AG08396 (cell line): ENCODE measurements around the gene MRAP2.
"Not testable (repeated sequence)": the region's sequence is repeated elsewhere in the genome, so short reads cannot be mapped to it uniquely, and the experiment has no call there.

Experiments
- DNase-seq: peaks from one replicate; pipeline ENCODE4 v3.0.0; 2012; ENCODE audit warnings: low spot score, mixed read lengths

The MRAP2 gene

DNA sequence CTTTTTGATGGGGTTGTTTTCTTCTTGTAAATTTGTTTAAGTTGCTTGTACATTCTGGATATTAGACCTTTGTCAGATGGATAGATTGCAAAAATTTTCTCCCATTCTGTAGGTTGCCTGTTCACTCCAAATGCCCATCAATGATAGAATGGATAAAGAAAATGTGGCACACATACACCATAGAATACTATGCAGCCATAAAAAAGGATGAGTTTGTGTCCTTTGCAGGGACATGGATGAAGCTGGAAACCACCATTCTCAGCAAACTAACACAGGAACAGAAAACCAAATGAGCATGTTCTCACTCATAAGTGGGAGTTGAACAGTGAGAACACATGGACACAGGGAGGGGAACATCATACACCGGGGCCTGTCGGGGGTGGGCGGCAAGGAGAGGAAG lies 1.6 kb upstream of the MRAP2 start:
- DNase-seq: not testable (repeated sequence)

DNA sequence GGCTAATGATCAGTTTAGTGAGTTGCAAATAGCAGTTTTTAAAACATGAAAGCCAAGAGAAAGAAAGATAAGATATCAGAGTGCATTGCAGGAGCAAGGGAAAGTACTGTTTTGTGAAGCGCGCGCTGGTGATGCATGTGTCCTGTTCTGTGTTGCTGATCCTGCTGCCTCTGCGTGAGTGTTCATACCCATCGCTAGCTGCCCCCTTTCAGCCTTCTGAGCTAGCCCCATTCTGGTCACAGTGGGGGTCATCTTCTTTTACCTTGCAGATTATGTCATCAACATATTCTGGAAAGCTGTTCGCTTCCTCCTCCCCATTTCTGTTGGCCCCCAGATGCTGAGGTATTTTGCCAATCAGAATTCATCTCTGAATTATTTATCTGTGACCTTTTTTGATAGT lies 1.9 kb downstream of the MRAP2 start:
- DNase-seq: no peak

DNA sequence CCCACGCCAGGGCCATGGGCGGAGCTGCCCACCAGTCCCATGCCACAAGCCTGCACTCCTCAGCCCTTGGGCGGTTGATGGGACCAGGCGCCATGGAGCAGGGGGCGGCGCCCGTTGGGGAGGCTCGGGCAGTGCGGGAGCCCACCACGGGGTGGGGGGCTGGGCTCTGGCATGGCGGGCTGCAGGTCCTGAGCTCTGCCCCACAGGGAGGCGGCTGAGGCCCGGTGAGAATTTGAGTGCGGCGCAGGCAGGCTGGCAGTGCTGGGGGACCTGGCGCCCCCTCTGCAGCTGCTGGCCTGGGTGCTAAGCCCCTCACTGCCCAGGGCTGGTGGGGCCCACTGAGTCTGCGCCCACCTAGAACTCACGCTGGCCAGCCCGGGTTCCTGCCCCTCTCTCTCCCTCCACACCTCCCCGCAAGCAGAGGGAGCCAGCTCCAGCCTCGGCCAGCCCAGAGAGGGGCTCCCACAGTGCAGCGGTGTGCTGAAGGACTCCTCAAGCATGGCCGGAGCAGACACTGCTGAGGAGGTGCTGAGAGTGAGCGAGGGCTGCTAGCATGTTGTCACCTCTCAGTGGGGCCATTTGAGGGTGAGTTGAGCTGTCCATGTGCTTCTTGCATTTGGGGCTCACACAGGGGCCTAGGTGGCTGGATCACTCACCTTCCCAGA lies 4.0 kb downstream of the MRAP2 start:
- no peak for DNase-seq

DNA sequence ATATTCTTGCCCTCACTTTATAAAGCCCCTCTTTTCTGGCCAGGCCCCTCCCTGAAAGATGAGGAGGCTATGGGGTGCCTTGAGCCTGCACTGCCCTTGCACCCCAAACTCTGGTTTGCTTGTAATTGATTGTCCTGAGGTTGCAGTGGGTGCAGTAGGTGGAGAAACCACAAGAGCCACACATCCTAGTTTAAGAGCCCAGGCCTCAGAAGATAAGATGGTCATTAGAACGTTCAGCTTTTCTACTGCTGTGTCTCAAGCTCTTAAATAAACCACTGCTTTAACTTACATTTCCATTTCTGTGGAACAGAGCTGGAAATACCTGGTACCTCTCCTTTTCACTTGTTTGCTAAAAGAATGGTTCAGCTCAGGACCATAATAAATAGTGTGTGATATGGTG lies 9.0 kb downstream of the MRAP2 start:
- DNase-seq: no peak

DNA sequence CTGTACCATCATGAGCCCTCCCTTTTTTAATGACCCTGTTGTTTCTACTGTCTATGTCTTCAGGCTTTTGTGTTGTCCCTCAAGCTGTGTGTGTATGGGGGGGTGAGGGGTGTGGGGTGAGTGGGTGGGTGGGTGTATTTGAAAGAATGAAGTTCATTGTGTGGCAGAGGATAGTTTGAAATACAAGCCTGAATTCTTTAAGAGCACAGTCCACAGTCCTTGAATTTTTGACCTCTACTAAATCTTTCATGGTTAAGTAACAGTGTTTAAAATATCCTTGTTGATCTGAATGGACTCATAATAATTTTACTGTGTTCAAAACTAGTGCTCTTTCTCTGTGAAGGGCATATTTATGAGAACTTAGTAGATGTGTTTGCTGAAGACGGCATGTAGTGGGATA lies 10.0 kb downstream of the MRAP2 start:
- DNase-seq: no peak

DNA sequence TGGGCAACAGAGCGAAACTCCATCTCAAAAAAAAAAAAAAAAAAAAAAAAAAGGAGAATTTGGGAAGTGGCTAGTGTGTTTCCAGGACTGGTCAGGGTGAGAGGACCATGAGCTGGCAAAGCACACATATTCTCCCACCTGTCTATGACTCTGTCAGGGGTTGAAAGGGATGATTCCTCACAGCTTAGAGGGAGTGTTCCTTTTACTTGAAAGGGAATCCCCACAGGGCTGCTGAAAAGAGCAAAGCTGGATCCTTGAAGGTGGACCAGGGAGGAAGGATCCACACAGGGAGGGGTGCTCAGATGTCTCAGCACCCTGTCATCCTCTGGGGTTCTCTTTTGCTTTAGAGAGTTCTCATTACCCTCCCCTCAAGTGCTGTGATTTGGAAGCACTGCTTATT lies 13.2 kb downstream of the MRAP2 start:
- no peak for DNase-seq

DNA sequence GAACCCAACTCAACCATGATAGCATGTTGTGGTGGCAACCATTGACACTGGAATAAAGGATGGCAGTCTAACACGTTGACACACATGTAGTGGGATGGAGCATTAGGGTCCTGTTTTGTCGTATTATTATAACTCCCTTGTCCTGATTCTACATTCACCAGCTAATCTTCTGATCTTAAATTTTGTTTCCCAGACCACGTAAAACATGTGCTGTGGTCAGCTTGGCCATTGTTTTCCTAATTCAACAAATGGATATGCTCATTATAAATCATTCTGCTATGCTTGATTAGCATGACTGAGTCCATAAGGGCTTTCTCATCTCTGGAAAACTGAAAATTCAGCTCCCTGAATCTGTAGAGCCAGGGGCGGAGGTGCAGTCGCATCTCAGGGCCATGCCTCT lies 15.0 kb downstream of the MRAP2 start:
- no peak for DNase-seq

DNA sequence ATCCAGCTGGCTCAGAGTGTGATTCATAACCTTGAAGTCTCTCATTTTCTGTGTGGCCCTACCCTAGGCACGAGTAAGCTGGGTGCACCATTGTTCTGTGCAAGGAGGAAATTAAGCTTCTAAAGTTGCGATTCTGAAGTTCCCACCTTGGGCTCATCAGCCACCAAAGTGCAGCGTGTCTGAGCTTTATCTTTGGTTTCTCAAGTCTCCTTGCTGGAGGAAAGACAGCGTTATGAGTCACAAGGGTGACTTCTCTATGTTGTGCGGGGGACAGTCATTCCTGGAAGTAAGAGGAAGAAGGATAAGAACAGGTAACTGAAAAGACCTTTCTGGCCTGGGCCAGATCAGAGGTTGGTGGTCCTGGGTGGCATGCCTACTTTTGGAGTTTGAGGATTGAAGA lies 16.8 kb downstream of the MRAP2 start:
- no peak for DNase-seq

DNA sequence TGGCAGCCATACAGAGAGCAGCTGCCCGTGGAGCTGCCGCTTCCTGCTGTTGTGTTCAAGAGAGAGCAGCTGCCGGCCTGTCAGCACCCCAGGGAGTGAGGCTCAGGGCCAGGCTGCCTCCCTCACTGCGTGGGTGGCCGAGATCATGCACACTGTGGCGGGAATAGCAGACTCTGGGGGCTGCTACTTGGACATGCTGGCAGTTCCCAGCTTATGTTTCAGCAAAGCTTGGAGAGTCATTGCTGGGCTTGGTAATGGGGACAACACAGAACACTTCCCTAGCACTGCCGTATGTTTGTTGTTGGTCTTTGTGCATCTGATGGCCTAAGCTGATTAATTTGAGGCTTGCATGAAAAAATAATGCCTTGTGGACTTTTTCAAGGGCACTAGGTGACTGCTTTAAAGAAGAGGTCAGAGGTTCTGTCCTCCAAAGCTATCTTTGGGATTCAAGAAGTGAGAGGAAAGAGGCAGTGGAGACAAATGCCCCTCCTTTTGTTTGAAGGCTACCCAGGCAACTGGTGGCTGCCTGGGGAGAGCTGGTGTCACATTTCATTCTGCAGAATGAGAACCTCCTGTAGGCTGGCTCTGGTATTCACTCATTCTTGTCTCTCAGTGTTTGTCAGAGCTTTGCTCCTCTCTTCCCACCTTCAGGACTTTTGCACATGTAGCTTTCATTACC lies 18.8 kb downstream of the MRAP2 start:
- DNase-seq: peak; percentile 75

DNA sequence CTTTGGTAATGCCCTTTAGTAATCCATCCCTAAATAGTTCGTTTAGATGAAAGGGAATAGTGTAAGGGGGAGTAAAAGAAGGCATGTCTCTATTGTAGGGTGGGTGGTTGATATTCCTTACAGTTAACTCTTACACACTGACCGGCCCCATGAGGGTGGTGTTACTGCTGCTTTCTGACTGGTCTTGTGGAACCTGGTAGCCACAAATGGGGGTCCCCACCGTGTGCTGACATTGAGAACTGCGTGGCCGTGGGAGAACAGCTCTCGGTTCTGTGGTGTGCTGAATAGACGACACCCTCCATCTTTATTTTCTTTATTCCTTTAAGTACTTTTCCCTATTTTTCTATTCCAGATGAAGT lies 19.3 kb downstream of the MRAP2 start:
- no peak for DNase-seq

DNA sequence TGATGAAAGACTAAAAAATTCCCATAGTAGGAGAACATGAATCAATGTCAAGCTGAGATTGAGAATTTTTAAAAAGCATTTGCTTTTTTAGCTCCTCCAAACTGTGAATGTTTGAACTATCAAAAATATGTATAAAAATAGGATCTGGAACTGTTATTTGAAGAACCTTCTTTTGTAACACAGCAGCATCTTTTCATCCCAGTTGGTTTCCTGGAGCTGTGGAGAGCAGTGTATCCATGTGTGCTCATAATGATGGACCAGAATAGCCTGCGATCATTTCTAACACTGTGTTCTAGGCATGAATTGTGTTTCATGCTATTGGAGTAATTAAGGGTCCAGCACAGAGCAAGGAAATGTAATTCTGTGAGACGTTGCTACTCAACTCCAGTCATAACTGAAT lies 22.1 kb downstream of the MRAP2 start:
- no peak for DNase-seq

DNA sequence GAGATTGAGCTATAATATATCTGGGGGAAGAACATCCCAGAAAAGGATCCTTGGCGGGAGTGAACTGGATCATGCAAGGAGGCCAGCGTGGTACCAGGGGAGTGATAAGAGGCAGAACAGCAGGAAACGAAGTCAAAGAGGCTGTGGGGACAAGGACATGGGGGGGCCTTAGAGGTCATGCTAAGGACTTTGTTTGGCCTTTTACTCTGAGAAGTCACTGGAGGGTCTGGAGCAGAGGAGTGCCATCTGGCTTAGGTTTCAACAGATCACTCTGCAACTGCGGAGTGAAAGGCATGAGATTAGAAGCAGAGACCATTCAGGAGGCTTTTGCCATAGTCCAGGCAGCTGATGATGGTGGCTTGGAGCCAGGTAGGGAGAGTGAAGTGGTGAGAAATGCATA lies 24.3 kb downstream of the MRAP2 start:
- no peak for DNase-seq

DNA sequence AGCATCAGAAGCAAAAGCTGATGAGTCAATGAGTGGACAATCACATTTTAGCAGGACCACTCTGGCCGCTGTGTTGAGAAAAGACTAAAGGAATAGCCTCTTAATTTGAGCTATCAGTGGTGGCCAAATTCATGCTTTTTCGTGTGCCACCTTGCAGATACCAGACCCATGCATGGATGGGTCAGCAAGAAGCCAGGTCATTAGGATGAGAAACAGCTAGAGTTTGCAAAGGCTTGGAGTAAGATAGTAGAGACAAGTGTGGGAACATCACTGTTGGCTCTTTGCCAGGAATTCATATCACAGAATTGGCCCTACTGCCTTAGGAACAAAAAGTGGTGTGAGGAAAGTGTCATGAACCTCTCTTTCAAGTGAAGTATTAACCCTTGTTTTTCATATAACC lies 25.5 kb downstream of the MRAP2 start:
- no peak for DNase-seq

DNA sequence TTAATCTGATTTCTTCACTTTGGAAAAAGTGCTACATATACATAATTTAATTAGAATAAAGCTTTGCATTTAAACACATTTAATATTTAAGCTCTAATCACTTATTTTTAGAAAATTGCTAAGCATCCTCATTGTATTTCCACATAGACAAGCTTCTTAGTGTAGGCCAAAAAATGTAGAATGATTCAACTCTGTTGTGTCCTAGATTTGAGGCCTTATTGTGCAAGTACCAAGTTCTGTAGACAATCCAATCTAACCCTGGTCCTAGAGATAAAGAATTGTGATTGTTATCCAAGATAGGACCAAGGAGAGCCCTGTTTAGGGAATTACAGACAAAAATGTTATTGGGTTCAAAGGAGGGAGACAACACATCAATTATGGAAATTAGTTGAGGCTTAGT lies 27.6 kb downstream of the MRAP2 start:
- no peak for DNase-seq

DNA sequence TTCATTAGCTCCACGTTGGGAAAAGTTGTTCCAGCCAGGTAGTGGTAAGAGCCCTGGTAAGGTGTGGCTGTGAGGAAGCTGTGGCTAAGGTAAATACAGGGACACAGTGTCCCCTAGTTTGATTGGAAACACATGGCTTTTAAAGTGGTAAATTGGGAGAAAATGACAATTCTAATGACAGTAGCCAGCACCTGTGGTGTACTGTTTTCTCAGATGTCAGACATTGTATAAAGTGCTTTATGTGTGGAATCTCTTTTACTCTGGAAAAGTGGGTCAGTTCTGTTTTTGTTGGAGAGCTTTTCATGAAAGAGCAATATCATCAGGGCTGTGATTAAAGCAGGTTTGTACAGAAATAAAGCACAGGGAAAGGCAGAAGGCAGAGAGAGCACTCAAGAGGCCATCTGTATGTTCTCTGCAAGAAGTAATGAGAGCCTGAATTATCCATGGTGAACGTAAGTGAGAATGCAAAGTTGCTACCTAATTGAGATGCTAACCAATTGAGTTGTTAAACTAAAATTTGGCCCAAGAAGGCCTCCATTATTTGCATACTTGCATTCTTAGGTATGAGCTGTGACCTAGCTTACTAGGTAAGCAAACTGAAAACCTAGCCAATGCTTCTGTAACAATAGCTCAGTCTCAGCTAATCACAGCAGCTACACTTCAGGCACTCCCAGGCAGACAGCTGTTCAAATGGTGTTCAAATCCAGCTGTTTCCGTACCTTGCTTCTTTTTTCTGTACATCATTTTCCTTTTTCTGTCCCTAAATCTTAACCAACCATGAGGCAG lies 28.2 kb downstream of the MRAP2 start:
- no peak for DNase-seq

DNA sequence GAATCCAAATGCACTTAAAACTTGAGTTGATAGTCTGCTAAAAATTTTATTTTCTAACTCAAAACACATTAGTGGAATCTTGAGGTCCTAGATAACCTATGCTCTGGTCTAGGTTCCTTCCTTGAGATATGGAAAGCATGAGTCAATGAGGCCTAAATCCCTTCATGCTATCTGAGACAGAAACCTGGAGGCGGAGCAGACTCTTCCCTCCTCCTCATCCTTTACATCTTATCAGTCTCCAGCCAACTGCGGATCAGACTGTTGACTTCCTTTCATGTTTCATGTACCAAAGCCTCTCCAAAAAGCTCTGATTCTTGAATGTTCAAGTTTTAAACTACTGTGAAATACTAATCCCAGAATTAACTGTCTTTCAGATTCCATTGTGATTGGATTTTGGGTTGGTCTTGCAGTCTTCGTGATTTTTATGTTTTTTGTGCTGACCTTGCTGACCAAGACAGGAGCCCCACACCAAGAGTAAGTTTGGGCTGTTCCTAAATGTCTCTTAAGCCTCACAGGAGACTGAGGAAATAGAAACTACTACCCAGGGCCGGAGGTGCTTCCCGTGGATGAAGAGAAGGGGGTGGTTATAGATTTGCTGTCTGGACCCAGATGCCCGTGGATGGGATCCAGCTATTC lies 29.1 kb downstream of the MRAP2 start:
- no peak for DNase-seq

DNA sequence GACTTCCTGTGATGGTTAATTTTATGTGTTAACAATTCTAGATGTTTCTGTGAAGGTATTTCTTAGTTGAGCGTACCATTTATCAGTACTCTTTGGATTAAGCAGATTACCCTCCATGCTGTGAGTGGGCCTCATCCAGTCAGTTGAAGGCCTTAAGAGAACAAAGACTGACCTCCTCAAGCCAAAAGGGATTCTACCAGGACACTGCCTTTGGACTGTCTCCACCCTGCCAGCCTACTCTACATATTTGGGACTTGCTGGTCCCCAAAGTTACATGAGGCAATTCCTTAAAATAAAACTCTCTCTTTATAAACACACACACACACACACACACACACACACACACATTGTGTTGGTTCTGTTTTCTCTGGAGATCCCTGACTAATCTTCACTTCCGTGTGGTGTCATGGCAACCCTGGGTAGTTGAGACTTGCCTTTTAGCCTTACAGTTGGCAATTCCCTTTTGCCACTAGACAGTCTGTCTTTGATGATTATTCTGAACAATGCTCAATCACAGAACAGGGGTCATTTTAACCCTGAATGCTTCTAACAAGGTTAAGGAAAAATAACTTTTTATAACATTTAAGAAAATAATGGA lies 32.2 kb downstream of the MRAP2 start:
- DNase-seq: no peak

DNA sequence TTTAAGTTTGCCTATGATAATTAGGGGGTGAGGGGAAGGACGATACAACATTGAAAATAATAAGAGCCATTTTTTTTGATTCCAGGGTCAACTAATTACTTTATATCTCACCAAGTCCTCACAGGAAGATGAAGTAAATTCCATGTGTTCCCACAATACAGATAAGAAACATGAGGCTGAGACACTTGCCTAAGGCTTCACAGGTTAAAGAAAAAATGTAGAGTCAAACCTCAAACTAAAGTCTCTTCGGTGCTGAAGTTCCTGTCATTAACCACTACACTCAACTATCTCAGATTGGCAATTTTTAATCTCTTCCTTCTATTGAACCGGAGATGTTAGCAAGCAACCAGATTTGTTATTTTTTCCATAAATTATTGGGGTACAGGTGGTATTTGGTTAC lies 33.0 kb downstream of the MRAP2 start:
- DNase-seq: no peak

DNA sequence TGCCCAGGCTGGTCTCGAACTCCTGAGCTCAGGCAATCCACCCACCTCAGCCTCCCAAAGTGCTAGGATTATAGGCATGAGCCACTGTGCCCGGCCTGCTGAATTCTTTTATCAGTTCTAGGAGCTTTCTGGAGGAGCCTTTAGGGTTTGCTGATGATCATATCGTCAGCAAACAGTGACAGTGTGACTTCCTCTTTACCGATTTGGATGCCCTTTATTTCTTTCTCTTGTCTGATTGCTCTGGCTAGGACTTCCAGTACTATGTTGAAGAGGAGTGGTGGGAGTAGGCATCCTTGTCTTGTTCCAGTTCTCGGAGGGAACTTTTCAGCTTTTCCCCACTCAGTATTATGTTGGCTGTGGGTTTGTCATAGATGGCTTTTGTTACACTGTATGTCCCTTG lies 35.3 kb downstream of the MRAP2 start:
- not testable (repeated sequence) for DNase-seq

DNA sequence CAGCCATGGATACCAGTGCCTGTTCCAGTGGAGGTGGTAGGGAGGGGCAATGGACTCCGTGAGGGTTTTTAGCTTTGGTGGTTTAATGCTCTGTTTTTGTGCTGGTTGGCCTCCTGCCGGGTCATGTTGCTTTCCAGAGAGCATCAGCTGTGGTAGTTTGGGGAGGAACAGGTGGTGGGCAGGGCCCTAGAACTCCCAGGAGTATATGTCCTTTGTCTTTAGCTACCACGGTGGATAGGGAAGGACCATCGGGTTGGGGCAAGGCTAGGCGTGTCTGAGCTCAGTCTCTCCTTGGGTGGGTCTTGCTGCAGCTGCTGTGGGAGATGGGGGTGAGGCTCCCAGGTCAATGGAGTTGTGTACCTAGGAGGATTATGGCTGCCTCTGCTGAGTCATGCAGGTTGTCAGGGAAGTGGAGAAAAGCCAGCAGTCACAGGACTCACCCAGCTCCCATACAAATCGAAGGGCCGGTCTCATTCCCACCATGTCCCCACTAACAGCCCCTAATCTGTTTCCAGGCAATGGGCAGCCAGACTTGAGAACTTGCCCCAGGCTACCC lies 38.9 kb downstream of the MRAP2 start:
- no peak for DNase-seq

DNA sequence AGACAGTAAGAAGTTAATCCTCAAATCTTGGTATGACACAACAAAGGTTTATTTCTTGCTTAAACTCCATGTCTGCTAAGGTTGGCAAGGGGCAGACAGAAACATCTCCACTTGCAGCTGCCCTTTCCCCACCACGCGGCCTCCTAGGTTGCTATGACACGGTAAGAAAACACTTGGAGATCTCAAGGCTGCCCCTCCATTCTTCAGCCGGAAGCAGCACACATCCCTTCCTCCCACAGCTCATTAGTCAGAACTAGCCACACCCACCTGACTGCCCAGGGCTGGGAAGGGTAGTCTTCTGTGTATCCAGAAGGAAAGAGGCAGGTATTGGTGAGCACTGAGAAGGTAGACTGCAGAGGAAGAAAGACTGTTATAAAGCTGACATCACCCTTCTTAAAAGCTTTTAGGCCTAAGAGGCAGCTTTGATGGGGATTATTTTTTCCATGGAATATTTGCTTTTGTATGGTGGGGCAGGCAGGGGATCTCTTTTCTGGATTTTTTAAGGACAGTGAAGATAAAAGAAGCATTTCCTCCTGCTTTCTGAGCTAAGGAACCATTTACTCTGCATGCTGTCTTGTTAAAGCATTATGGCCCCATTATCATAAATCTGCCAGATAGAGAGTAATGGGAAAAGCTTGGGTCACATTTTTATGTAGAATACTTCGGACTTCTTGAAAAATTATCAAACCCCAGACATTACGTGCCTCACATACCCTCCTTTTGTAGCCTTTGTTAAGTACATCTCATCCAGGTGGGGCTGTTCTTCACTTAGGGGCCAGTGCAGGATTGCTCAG lies 41.6 kb downstream of the MRAP2 start:
- no peak for DNase-seq
